HCT116 (cell line): Measurements from ENCODE around the gene PRKG1.

Experiments used
- CTCF ChIP-seq, 3 experiments: fragments of 200-600 bp in 1 of 3; sonication (generic) in 1 of 3; IDR thresholded peaks in 2 of 3; conservative IDR thresholded peaks in 1 of 3; 2 replicates each; pipeline ENCODE4 v1.5.1; 2012 to 2017; ENCODE audit warnings: low read depth in 2 of 3, low read length in 2 of 3, antibody characterized with exemption in 1 of 3, borderline replicate concordance in 1 of 3, control low read depth in 1 of 3, mild to moderate bottlenecking in 1 of 3, mixed read lengths in 1 of 3, mixed run types in 1 of 3, moderate library complexity in 1 of 3; ENCODE audit not compliant: insufficient read depth in 1 of 3
- EZH2 ChIP-seq: fragments of 200-600 bp; sonication (generic); IDR thresholded peaks from 2 replicates; pipeline ENCODE4 v1.6.1; 2017; ENCODE audit warnings: antibody characterized with exemption, mixed run types
- EZH2phosphoT487 ChIP-seq: fragments of 200-600 bp; IDR thresholded peaks from 2 replicates; pipeline ENCODE4 v1.6.1; 2018; ENCODE audit warnings: antibody characterized with exemption, borderline replicate concordance
- MAX ChIP-seq: IDR thresholded peaks from 2 replicates; pipeline ENCODE4 v1.6.1; 2012
- POLR2A ChIP-seq: IDR thresholded peaks from 2 replicates; pipeline ENCODE4 v1.7.0; 2011; ENCODE audit warnings: borderline replicate concordance; ENCODE audit not compliant: insufficient read depth, insufficient read length; ENCODE audit errors: extremely low read depth
- POLR2AphosphoS5 ChIP-seq: IDR thresholded peaks from 2 replicates; pipeline ENCODE4 v1.6.1; 2011; ENCODE audit warnings: mild to moderate bottlenecking, low read depth, low read length, moderate library complexity
- REST ChIP-seq: IDR thresholded peaks from 2 replicates; pipeline ENCODE4 v1.6.1; 2012; ENCODE audit warnings: low read depth
- SIN3A ChIP-seq: IDR thresholded peaks from 2 replicates; pipeline ENCODE4 v1.6.1; 2012; ENCODE audit warnings: low read depth
- SP1 ChIP-seq: IDR thresholded peaks from 2 replicates; pipeline ENCODE4 v1.6.1; 2012; ENCODE audit warnings: low read depth
- YY1 ChIP-seq: IDR thresholded peaks from 2 replicates; pipeline ENCODE4 v1.6.1; 2011; ENCODE audit warnings: low read length, low read depth, moderate library complexity, mild to moderate bottlenecking; ENCODE audit not compliant: insufficient replicate concordance; ENCODE audit errors: extremely low read depth

GRCh38 chr10:51214207-51215196 is 140.2 kb downstream of the PRKG1 start:
- TF ChIP-seq CTCF (IDR thresholded peaks at IDR 0.05 in 2 of 3, conservative IDR thresholded peaks at IDR 0.05 in 1 of 3; ENCODE audit: borderline replicate concordance in 1 of 3, insufficient read depth in 1 of 3, low read depth in 2 of 3, low read length in 2 of 3) (no peak), POLR2A (no peak), SP1 (no peak), YY1 (no peak), EZH2 (no peak), SIN3A (no peak), EZH2phosphoT487 (no peak), MAX (no peak), POLR2AphosphoS5 (no peak), REST (no peak)
